NCI-H748 (cell line): ENCODE measurements around the gene HNRNPUL1.
A peak's percentile ranks its signal among the peaks of the same experiment; 100 is the strongest.
"Not testable (repeated sequence)": the region's sequence is repeated elsewhere in the genome, so short reads cannot be mapped to it uniquely, and the experiment has no call there.

ENCODE experiments used
- DNase-seq: peaks from one replicate; lab custom pipeline; 2025; ENCODE audit not compliant: unreplicated experiment; lab: John Stamatoyannopoulos, UW

HNRNPUL1 gene

GRCh38 chr19:41273076-41273475 lies 8.9 kb downstream of the HNRNPUL1 start:
- DNase-seq, result no peak

DNA sequence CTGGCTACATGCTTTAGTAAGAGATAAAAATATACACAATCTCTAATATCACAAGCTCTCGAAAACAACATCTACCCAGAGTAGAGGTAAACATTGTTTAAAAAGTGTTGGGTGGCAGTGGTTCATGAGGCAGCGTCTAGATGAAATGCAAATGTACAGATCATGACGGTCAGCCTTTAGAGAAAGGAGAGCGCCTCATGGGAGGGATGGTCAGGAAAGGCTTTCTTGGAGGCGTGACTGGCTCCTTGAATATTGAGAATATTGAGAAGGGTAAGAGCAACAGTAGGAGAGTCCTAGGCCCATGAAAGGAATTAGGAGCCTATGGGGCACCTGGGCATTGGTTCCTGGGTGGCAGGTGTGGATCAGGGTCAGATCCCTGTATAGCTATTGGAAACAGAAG lies 10.6 kb downstream of the HNRNPUL1 start:
- DNase-seq, result no peak

GRCh38 chr19:41276231-41276630 lies 12.1 kb downstream of the HNRNPUL1 start:
- no peak for DNase-seq

DNA sequence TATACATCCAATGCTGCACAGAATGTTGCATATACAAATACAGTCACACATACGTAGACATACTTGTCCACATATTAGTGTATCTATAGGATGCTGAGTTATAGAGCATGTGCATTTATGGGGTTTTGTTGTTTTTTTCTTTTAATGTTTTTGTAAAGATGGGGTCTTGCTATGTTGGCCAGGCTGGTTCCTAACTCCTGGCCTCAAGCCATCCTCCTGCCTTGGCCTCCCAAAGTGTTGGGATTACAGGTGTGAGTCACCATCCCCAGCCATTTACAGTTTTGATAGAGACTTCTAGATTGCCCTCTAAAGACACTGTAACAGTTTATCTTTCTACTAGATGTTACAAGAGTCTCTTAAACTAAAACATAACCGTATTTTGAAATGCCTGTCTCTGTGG lies 14.3 kb downstream of the HNRNPUL1 start:
- DNase-seq, result no peak

GRCh38 chr19:41288673-41289530 lies 24.7 kb downstream of the HNRNPUL1 start:
- no peak for DNase-seq

DNA sequence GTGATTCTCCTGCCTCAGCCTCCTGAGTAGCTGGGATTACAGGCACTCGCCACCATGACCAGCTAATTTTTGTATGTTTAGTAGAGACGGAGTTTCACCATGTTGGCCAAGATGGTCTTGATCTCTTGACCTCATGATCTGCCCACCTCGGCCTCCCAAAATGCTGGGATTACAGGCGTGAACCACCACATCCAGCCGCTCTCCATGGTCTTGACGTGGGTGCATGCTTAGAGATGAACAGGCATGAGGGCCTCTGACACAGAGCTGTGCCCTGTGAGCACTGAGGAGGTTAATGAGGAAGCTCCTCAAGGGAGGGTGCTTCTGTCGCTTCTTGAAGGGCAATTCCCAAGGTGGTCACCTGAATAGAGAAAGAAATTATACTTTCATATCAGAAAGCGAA lies 25.6 kb downstream of the HNRNPUL1 start:
- not testable (repeated sequence) for DNase-seq

DNA sequence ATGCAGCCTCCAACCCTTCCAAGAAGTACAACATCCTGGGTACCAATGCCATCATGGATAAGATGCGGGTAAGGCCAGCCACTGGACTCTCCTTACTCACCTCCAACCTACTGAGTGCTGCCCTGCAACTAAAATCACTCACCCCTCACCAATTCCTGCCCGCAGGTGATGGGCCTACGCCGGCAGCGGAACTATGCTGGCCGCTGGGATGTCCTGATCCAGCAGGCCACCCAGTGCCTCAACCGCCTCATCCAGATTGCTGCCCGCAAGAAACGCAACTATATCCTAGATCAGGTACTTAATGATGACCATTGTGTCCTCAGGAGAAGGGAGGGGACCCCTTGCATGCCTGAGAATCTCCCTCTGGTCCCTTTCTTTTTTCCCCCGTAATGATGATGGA lies 30.2 kb downstream of the HNRNPUL1 start:
- no peak for DNase-seq

DNA sequence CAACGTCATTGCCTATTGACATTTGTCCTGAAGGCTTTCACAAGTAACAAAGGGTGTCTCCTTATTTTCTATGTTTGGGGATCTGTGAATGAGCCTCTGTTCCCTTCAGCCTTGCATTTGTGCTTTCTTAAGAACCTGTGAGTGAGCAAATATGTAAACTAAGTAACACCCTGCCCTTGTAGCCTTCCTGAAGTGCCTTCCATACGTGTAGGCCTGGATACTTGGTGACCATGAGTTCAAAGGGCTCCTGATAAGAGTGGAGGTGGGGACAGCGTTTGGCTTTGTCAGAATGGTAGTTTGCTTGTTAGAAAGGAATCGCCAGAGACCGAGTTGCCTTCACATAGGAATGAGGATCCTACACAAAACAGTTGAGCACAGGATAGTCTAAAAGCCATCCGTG lies 31.3 kb downstream of the HNRNPUL1 start:
- DNase-seq, result no peak

- no peak for DNase-seq
Observed at GRCh38 chr19:41296433-41296871, 32.3 kb downstream of the HNRNPUL1 start.

- no peak for DNase-seq
Observed at GRCh38 chr19:41297628-41298347, 33.6 kb downstream of the HNRNPUL1 start.

DNA sequence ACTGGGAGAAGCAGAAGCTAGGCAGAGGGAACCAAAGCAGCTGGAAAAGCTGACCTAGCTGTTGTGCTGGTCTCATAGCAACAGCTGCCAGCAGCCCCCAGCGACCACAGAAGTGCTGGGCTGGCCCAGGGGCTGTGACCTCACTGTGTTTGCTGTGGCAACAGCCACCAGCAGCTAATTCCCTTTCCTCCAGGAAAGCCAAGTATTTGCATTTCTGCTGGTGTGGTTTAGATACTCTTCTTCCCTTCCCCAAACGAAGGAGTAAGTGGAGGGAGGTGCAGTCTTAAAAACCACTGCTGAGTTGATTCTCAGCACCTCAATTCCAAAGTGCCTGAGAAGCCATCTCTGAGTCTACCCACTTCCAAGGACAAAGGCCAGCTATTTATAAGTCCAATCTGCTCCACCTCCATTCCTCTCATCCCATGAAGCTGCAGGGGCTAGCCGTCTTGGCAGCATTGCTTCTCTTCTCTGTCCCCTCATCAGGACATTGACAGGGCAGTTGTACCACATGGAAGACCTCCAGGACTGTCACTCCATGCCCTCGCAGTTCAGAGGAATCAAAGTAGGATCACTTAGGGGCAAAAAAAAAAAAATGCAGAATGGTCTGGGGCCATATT lies 34.3 kb downstream of the HNRNPUL1 start:
- peak; percentile 27 for DNase-seq

GRCh38 chr19:41299046-41299754 lies 35.0 kb downstream of the HNRNPUL1 start:
- no peak for DNase-seq

DNA sequence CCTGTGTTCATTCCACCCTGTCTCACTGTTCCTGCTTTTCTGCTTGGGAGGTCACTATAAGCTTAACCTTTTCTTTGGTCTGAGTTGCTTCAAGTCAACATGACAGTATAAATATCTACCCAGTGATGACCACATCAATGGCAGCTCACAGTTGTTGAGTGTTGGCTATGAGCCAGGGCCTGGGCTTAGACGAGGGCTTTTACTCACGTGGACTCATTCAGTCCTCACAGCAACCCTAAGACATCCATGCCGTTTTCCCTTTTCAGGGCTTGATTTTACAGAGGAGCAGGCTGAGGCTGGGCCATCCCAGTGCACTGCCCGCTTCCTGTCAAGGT lies 35.5 kb downstream of the HNRNPUL1 start:
- DNase-seq, result no peak

DNA sequence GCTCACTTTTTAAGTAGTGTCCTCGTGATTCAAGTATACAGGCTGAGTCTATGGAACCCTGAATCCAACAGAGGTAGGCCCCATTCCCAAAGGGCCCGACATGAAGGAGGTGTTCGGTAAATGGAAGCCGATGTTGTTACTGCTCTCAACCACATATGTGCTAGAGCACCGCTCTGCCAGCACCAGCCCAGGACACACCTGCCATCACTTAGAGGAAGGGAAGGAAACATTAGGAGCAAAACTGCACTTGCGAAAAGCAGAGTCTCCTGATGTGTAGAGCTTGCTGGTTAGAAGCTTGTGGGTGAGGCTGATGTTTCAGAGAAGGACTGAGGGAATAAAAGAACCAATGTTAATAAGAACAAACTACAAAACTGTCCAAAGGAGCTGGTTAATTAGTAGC lies 36.4 kb downstream of the HNRNPUL1 start:
- DNase-seq, result no peak

GRCh38 chr19:41302624-41303351 lies 38.6 kb downstream of the HNRNPUL1 start:
- DNase-seq, result no peak

GRCh38 chr19:41303954-41304353 lies 39.8 kb downstream of the HNRNPUL1 start:
- no peak for DNase-seq

- DNase-seq, result no peak
Observed at GRCh38 chr19:41304706-41305483, 40.7 kb downstream of the HNRNPUL1 start.

DNA sequence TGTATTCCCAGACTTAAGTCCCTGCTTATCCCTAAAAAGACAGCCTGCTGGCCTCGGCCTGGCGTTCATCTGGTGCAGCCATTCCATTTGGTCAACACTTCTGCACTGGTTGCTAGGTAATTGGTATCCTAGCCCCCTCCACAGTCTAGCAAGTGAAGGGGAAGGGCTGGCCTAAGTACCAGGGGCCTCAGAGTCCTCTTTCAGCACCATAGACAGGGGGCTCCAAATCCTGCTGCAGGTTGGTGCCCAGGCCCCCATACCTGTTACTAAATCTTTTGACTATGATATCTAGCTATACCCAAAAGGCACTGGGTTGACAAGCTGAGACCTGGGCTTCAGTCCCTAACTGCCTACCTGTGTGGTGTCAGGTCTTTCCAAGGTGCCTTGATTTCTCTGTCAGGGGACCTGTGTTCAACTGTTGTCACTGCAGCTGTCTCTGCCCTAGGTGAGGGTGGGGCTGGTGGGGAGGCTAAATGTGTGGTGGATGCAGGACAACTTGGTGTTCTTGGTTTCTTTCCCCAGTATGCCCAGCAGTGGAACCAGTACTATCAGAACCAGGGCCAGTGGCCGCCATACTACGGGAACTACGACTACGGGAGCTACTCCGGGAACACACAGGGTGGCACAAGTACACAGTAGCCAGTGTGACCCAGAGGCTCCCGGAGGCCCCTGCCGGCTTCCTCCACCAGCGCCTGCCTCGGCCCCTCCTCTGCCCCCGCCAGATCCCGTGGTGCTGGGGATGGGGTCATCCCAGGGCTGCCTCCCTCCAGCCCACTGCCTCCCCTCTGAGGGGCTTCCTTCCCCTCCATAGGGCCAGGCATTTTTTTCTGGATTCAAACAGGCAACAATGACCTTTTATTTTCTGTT lies 42.0 kb downstream of the HNRNPUL1 start:
- no peak for DNase-seq
